ENCODE data around the gene DACH2.
"Not testable (repeated sequence)": the region's sequence is repeated elsewhere in the genome, so short reads cannot be mapped to it uniquely, and the experiment has no call there.

The DACH2 gene

DNA sequence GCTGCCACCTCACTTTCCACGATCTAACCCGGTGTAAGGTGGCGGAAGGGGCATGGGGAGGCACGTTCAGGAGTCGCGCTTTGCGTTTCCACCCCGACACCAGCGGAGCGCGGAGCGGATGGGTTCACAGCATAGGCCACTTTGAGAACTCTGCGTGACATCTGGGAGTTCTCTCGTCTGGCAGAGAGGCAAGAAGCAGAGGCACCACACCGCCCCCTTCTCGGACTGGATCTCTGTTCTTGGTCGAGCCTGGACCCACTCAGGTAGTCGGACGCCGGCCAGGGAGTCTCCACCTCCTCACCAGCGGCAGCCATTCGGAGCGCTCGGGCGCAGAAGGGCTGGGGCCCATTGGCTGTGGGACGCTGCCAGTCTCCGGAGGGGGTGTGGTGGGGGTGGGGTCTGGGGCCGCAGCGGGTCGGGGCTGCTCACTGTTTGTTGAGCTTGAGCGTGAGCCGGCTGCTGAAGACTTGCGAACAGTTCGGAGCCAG is at the start of gene DACH2:
TSS of gene DACH2 (plus strand) at position 428 of the 488 bp plus-strand sequence.
- in situ Hi-C loops (cut with MboI; ENCODE audit: low sequenced_read_pairs): no loop called here

DNA sequence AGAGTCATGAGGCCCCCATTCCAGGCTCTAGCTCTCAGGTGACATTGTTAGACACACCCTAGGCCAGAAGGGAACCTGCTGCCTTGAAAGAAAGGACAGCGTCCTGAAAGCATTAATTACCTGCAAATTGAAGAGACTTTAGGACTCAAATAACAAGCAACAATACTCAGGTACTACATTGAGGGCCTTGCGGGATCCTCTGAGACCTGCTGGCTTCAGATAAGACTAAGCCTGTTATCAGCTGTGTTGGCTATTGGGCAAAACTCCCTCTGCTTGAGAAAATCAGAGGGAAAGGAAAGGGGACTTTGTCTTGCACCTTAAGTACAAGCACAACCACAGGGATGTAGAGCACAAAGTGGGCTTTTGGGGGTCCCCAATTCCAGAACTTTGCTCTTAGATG is 45.9 kb upstream of the DACH2 start:
- in situ Hi-C loops (cut with MboI; ENCODE audit: low sequenced_read_pairs): no loop called here

DNA sequence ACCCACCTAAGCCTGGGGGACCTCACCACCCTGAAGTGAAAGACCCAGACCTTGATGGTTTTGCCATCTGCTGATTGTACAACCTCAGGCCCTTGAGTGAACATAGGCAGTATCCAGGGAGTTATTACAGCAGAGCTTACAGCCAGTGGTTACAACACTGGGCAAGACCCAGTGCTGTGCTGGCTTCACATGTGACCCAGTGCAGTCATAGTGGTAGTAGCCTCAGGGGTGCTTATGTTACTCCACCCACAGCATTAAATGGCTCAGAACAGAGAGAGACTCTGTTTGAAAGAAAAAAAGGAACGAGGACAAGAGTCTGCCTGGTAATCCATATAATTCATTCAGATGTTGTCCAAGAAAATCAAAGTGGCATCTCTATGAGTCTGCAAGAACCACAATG is 45.2 kb upstream of the DACH2 start:
- in situ Hi-C loops (cut with MboI; ENCODE audit: low sequenced_read_pairs): no loop called here

DNA sequence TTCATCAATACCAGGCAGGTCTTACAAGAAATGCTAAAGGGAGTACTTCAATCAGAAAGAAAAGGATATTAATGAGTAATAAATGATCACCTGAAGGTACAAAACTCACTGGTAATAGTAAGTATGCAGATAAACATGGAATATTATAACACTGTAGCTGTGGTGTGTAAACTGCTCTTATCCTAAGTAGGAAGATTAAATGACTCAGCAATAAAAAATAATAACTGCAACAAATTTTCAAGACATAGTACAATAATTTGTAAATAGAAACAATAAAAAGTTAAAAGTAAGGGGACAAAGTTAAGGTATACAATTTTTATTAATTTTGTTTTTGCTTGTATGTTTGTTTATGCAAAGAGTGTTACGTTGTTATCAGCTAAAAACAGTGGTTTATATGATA is 43.7 kb upstream of the DACH2 start:
- in situ Hi-C loops (cut with MboI; ENCODE audit: low sequenced_read_pairs): no loop called here

DNA sequence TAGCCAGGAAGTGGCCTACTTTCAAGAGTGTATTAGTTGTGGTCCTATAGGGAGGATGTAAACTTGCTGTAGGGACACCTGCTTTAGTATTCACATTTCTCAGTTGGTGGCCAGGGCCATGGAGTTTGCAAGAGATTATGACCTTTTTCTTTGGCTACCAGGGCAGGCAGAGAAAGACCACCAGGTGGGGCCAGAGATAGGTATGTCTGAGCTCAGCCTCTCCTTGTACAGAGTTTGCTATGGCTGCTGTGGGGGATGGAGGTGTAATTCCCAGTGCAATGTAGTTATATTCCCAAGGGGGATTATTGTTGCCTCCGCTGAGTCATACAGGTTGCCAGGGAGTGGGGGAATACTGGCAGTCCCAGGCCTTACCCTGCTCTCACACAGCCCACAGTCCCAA is 26.3 kb upstream of the DACH2 start:
- in situ Hi-C loops (cut with MboI; ENCODE audit: low sequenced_read_pairs): no loop called here

DNA sequence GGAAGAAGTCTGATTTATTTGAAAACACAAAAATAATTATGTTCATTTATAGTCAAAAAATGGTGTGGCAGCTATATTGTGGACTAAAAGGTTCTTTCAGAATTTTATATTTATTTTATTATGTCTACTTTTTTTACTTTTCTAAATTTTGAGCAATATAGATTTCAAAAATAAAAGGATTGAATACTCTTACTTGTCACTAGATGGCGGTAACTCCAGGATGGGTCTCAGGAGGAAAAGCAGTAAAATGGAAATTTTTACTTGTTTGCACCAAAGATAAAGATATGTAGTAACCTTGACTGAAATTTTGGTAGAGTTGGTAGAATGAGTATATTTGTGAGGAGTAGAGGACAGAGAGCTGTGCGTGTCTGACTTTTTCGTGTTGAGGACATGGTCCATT is 14.5 kb upstream of the DACH2 start:
- in situ Hi-C loops (cut with MboI; ENCODE audit: low sequenced_read_pairs): no loop called here

DNA sequence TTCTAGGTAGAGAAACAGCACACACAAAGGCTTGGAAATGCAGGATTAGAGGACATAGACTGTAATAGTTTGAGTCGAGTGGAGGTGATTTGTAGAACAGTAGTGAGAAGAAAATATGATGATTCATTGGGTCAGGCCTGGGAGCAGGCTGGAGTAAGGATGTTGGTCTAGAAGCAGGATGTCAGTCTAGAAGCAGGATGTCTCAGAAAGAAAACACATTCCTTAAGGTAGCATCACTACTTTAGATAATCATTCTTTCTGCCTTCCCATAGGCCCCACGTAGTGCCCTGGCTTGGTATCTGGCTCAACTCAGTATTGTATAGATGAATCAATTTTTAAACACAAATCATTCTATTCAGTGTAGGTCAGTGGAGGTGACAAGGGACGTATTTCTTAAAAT is 11.2 kb upstream of the DACH2 start:
- in situ Hi-C loops (cut with MboI; ENCODE audit: low sequenced_read_pairs): no loop called here

DNA sequence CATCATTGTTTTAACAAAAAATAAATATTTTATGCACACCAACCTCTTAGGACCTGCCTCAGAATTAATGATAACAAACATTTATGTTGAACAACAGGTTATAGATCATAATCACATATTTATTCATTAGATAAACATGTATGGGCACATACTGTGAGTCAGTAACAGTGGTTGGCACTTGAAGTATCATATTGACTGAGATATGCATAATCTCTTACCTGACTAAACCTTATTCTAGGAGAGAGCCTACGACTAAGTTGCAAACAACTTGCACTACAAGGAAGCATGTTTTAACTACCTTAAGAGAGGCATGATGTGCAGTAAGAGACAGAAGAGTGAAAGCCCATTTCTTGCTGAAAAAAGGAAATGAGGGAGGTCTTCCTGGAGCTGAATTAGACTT is 6.5 kb upstream of the DACH2 start:
- in situ Hi-C loops (cut with MboI; ENCODE audit: low sequenced_read_pairs): no loop called here

DNA sequence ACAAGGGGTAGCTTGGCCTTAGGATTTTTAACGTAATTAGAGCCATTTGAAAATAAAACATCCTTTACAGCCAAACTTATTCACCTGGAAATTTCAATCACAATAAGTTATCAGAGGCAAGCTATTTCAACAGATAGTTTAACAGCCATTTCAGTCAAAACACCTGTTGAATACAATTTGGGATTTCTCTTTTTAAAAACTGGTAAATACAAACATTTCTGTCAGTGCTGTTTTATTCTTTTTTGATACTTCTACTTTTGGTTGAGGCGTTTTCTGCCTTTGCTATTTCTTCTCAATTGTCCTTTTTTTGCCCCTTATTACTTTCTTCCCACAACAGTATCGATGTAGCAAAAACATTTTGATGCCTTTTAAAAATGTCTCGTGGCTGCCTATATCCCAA is 2.1 kb upstream of the DACH2 start:
- in situ Hi-C loops (cut with MboI; ENCODE audit: low sequenced_read_pairs): no loop called here

DNA sequence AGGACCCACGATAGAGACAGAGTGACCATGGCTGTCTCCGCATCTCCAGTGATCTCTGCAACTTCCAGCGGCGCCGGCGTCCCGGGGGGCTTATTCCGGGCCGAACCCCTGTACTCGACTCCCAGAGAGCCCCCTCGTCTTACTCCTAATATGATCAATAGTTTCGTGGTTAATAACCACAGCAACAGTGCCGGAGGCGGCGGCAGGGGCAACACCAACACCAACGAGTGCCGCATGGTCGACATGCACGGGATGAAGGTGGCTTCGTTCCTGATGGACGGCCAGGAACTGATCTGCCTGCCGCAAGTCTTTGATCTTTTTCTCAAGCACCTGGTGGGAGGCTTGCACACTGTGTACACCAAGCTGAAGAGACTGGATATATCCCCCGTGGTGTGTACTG is 343 bp downstream of the DACH2 start:
- in situ Hi-C loops (cut with MboI; ENCODE audit: low sequenced_read_pairs): no loop called here

DNA sequence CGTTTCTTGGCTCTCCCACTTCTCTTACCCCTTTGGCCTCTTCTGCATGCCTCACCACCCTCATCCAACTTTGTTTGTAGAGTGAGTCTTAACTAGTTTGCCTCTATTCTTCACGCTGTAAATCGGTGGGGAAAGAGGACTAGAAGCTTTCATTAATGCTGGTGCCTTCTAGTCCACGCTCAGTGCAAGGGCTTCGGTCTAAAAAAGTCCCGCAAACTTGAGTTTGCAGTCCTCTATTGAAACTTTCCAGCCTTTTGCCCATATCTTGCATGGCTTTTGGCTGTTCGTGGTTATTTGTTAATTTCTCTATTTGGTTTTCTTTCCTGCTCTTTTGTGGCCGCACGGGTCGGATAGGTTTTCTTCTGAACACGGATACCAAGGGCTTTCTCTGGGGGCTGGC is 868 bp downstream of the DACH2 start:
- in situ Hi-C loops (cut with MboI; ENCODE audit: low sequenced_read_pairs): no loop called here

DNA sequence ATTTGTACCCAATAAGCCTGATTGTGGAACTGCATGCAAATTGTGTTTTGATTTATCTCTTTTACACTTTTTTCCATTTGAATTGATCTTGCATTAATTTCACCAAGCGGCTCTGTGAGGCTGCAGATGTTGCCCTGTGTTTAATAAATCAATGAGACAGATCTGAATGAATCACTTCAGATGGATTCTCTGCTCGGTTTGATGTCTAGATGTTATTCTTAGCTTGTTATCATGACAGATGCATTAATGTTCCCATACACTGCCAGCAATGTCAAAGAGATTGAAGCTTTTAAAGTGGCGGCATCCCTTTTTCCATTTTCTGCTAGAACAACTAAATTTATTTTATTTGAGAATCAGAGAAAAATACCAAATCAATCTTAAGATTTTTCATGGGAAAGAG is 6.3 kb downstream of the DACH2 start:
- in situ Hi-C loops (cut with MboI; ENCODE audit: low sequenced_read_pairs): no loop called here

DNA sequence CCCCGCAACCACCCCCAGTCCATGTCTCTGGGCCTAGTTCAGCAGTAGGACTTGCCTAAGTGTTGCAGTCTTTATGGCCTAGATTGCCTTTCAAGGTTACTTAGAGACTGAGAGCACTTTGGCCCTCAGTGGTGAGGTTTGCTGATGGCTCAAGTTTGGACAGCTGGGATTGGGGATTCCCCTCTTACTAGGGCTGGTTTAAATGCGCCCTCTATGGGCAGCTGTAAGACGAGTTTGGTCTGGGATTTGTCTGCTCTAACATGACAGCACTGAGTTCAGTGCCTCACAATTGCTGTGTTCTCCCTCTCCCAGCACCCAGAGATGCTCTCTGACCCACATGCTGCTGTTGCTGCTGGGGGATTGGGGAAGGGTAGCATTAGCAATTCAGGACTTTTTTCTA is 23.1 kb downstream of the DACH2 start:
- in situ Hi-C loops (cut with MboI; ENCODE audit: low sequenced_read_pairs): no loop called here

DNA sequence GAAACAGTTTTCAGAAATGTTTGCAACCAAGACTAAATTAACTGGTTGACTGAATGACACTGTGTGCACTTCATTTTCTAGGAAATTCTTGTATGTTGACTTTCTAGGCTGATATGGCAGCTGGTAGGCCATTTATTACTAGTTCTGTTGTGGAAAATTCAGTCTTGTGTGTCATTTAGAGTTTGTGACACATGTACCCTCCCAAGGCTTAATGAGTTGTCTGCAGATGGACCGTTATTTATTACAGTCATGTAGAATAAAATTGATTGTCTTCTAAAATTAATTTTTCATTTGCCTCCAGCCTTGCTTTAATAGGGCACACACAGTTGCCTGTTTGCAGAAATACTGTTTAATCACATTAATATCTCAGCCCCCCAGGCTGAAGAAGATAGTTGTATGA is 30.7 kb downstream of the DACH2 start:
- in situ Hi-C loops (cut with MboI; ENCODE audit: low sequenced_read_pairs): no loop called here

DNA sequence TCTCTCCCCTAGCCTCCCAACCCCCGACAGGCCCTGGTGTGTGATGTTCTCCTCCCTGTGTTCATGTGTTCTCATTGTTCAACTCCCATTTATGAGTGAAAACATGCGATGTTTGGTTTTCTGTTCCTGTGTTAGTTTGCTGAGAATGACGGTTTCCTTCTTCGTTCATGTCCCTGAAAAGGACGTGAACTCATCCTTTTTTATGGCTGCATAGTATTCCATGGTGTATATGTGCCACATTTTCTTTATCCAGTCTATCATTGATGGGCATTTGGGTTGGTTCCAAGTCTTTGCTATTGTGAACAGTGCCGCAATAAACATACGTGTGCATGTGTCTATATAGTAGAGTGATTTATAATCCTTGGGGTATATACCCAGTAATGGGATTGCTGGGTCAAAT is 33.1 kb downstream of the DACH2 start:
- in situ Hi-C loops (cut with MboI; ENCODE audit: low sequenced_read_pairs): not testable (repeated sequence)

DNA sequence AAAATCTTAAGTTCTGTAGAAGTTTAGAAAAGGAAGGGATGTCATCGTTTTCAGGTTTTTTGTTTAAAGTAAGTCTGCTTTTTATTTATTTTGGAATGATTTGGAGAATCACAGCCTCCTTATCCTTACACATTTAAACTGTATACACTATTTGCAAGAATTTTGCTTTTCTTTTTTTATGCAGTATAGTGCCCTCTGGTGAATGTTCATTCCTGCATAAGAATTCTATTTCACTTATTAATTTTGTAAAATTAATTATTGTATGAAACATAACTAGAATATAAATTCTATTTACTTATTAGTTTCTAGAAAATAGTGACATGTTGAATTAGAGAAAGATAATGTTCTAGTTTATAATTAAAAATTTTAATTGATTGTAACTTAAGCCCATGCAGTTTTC is 44.6 kb downstream of the DACH2 start:
- in situ Hi-C loops (cut with MboI; ENCODE audit: low sequenced_read_pairs): no loop called here

DNA sequence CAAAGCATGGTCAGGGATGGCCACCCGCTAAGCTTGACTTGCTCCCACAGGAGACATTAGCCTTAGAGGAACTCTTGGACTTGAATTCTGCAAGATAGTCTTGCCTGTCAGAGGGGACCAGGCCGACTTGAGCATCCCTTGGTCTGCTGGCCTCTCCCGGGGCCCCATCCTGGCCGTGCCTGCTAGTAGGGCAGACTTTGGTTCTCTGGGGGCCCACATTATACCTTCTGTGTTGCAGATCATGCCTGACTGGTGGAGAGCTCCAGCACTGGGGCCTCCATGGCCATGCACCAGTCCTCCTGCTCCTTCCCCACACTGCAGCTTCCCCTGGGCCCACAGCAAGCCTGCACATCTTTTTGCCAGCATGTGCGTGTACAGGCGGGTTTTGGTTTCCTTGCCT is 46.5 kb downstream of the DACH2 start:
- in situ Hi-C loops (cut with MboI; ENCODE audit: low sequenced_read_pairs): no loop called here

DNA sequence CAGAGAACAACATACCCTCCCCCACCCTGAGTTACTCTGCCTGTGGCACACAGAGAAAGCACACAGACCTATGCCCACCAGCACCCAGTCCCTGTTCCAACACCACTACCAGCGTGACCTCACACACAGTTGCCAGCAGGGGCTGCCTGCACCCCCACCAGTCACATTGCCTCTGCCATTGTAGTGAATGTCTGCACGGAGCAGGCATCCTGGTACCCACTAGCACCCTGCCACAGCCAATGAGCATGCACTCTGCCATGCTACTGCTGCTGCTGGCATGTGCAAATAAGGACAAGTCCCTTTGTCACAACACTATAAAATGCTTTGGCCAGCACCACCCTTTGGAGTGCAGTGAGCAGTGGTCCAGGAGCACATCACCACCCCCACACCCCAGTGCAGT is 47.1 kb downstream of the DACH2 start:
- in situ Hi-C loops (cut with MboI; ENCODE audit: low sequenced_read_pairs): no loop called here

DNA sequence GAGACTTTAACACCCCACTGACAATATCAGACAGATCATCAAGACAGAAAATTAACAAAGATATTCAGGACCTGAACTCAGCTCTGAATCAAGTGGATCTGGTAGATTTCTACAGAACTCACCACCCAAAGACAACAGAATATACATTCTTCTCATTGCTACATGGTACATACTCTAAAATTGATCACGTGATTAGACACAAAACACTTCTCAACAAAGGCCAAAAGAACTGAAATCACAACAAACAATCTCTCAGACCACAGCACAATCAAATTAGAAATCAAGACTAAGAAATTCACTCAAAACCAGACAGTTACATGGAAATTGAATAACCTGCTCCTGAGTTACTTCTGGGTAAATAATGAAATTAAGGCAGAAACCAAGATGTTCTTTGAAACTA is 49.6 kb downstream of the DACH2 start:
- in situ Hi-C loops (cut with MboI; ENCODE audit: low sequenced_read_pairs): no loop called here

DNA sequence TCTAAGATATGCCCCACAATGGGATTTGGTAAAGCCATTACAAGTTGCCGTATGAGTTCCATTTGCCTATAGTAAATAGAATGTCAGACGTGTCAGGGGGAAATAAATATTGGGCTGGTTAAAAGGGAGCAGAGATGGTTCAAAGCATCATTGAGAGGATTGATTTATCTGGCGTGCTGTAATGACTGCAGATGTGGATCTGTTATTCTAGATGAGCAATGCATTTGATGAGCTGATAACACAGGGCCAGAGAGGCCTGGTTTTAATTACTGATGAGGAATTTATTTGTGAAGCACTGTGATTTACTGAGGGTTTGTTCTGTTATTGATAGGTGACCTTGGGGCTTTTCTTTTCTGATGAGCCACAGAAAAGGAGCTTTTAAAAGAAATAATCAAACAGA is 62.5 kb downstream of the DACH2 start:
- in situ Hi-C loops (cut with MboI; ENCODE audit: low sequenced_read_pairs): no loop called here

DNA sequence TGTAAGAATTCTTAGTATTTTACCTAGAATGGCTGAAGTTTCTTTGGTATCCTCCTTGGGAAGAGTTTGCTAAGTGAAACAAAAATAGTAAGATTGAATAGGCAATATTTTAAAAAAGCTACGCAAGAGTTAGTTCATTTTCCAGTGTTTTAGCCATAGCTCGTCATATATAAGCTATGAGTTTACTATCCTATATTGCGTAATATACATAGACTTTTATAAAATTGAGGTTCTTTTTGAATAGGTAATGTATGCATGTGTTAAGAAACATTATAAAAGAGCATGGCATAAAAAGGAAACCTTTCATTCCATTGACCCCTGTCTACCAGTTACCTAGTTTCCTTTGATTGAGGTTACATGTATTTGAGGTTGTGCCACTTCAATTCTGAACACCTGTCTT is 67.0 kb downstream of the DACH2 start:
- in situ Hi-C loops (cut with MboI; ENCODE audit: low sequenced_read_pairs): no loop called here

DNA sequence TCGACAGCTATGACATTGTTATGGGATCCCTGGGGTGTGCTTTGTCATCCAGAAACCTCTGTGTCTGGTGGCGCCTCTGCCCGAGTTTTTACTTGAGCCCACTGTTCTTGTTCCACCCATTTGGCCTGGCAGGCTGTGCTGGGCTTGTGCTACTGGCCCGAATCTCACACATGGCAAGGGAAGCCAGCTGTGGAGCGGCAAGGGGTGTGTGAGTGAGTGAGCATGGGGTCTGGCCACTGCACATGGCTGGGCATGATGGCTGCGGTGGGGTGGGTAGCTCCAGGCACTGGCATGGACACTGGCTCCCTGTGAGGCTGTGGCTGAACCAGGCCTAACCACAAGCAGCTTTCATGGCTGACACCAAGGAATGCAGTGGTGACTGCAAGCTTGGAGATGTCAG is 89.2 kb downstream of the DACH2 start:
- in situ Hi-C loops (cut with MboI; ENCODE audit: low sequenced_read_pairs): no loop called here

DNA sequence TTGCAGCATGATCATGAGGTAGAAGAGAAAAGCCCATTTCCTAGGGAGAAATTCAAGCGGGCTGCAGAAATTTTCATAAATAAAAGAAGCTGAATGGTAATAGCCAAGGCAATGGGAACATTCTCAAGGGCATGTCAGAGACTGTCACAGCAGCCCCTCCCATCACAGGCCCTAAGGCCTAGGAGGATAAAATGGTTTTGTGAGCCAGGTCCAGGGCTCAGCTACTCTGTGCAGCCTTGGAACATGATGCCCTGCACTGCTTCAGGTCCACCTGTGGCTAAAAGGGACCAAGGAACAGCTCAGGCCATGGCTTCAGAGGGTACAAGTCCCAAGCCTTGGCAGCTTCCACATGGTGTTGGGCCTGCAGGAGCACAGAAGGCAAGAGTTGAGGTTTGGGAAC is 93.3 kb downstream of the DACH2 start:
- in situ Hi-C loops (cut with MboI; ENCODE audit: low sequenced_read_pairs): no loop called here

DNA sequence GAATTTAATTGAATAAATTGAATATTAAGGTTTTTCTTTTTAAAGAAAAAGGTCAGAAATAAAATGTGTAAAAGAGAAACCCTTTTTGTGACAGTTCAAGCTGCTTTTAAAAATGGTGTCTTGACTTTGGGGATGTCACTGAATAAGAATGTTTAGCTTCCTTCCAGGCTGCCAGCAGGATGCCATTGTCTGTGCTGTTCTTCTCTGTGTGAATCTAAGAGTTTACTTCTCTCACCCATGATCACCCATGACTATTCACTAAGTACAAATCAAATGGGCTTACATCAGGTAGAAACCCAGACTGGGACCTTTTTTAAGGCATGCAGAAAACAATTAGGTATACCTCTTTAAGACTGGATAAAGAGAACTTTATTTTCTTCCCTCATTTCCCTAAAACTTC is 115.3 kb downstream of the DACH2 start:
- in situ Hi-C loops (cut with MboI; ENCODE audit: low sequenced_read_pairs): no loop called here
